Left ventricle myocardium inferior (tissue), 1 donor: ENCODE results near the gene ALG13. TPM values are rescaled to one million over a fixed set of nuclear protein-coding genes. Genes with fewer than 3 reads are reported as not detected.
"Not testable (repeated sequence)": the region's sequence is repeated elsewhere in the genome, so short reads cannot be mapped to it uniquely, and the experiment has no call there.

Source experiments
- DNase-seq: peaks from one replicate; pipeline ENCODE4 v3.0.0-alpha.2; 2020
- H3K27ac ChIP-seq: fragments of 200-600 bp; replicated peaks from 2 replicates; pipeline ENCODE4 v1.8.0; 2021
- H3K27me3 ChIP-seq: fragments of 200-600 bp; 2 replicates; pipeline ENCODE4 v1.8.0; 2021; ENCODE audit warnings: low read depth
- H3K36me3 ChIP-seq: fragments of 200-600 bp; 2 replicates; pipeline ENCODE4 v1.8.0; 2021
- H3K4me1 ChIP-seq: fragments of 200-600 bp; 2 replicates; pipeline ENCODE4 v1.8.0; 2021
- H3K4me3 ChIP-seq: fragments of 200-600 bp; 2 replicates; pipeline ENCODE4 v1.8.0; 2021; ENCODE audit warnings: mild to moderate bottlenecking, moderate library complexity
- H3K9me3 ChIP-seq: fragments of 200-600 bp; replicated peaks from 2 replicates; pipeline ENCODE4 v1.8.0; 2021
- intact Hi-C: fragments of 100-400 bp; cut with micrococcal nuclease; formaldehyde crosslinking; loops from one replicate; pipeline ENCODE4 v1.11.0; 2022
- long read RNA-seq: library from polyadenylated mRNA; unstranded; transcript quantifications from one replicate; pipeline ENCODE4 v2.0.0, GENCODE V29; 2021
- total RNA-seq: library from RNA; stranded (reverse); fragmentation: NEBNext Ultra II Directional; extraction: Animal tissue kit (Norgen Biotek cat#: 25700); gene quantifications from one replicate; pipeline ENCODE4 v1.2.1, GENCODE V29; 2021
- TF ChIP-seq, protein P1 (sequence below): fragments of 200-600 bp; IDR thresholded peaks from 2 replicates; pipeline ENCODE4 v1.8.0; 2021; ENCODE audit warnings: antibody characterized with exemption, mild to moderate bottlenecking, borderline replicate concordance
- donor health status: DM: no; HTN: yes; CAD: no; lungs with severe emphysema.

Gene ALG13
- total RNA-seq, result 19.7 TPM
- long read RNA-seq, partial matches to known transcripts, result 0 of 4 reads
- long read RNA-seq, other reads (novel, unspliced or antisense), result 2 of 4 reads

DNA sequence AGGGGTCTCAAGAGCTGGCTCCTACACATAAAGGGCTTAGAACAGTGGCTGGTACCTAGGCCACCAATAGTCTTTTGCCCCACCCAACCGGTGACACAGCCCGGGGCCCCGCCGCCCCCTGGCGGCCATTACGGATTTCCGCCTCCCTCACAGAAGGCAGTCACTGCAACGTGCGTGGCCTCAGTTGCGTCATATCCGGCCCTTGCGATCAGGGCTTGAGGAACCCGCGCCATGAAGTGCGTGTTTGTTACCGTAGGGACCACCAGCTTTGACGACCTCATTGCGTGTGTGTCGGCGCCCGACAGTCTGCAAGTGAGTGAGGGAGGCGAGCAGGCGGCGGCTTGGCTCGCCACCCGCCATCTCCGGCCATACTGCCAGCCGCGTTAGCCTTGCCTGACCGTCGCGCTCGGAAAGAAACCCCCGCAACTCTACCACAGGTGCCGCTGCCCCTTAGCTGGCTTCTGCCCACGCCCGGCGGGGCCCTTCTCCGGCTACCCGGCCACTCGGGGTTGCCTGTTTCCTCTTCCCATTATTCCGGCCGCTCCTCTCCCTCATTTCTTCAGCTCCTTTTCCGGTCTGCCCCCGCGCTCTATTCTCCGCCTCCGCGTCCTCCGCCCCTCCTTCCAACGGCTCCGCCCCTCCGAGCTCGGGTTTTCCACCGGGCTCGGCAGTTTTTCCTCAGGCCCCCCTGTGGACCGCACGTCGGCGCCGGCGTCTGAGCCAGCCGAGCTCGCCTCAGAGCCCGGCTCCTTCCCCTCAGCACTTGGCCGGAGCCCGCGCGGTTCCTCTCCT is at the start of gene ALG13:
Gene ALG13, plus strand, starts transcription at position 183 of the 792 bp plus-strand sequence. Its CDS starts 49 bp downstream, at position 232.
- Histone ChIP-seq H3K4me3 (peak within 1 kb of the TSS; percentile 83), H3K9me3 (no peaks in the 10 kb centered on the region), H3K4me1 (peaks cover 12% of the 10 kb centered on the region), H3K36me3 (peaks cover 20% of the 10 kb centered on the region), H3K27me3 (no peaks in the 10 kb centered on the region), H3K27ac (peak within 1 kb of the TSS; percentile 99)
- peak; percentile 85 for DNase-seq
- intact Hi-C loops, result no loop called here
- TF ChIP-seq, protein P1, sequence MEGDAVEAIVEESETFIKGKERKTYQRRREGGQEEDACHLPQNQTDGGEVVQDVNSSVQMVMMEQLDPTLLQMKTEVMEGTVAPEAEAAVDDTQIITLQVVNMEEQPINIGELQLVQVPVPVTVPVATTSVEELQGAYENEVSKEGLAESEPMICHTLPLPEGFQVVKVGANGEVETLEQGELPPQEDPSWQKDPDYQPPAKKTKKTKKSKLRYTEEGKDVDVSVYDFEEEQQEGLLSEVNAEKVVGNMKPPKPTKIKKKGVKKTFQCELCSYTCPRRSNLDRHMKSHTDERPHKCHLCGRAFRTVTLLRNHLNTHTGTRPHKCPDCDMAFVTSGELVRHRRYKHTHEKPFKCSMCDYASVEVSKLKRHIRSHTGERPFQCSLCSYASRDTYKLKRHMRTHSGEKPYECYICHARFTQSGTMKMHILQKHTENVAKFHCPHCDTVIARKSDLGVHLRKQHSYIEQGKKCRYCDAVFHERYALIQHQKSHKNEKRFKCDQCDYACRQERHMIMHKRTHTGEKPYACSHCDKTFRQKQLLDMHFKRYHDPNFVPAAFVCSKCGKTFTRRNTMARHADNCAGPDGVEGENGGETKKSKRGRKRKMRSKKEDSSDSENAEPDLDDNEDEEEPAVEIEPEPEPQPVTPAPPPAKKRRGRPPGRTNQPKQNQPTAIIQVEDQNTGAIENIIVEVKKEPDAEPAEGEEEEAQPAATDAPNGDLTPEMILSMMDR, result peak; percentile 74

DNA sequence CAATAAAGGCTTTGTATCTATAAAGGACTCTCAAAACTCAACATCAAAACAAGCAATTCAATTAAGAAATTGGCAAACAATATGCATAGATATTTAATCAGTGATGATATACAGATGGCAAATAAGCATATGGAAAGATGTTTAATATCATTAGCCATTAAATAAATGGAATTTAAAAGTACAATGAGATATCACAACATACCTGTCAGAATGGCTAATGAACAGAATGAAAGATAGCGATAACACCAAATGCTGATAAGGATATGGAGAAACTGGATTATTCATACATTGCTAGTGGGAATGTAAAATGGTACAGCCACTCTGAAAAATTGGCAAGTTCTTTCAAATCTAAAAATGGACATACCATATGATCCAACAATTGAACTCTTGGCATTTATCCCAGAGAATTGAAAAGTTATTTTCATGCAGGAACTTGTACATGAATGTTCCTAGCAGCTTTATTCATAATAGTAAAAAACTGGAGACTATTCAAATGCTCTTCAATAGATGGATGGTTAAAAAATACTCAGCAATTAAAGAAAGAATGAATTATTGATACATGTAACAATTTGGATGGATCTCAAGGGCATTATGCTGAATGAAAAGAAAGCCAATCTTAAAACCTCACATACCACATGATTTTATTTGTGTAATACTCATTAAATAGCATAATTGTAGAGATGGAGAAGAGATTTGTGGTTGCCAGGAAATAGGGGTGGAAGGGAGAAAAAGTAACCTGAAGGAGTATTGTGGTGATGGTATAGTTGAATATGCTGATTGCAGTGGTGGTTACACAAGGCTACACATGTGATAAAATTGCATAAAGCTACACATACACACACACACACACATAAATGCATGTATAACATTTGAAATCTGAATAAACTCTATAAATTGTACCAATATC is 45.9 kb upstream of the ALG13 start:
- Histone ChIP-seq H3K9me3 (no peaks in the 10 kb centered on the region), H3K36me3 (no peaks in the 10 kb centered on the region), H3K4me3 (no peak overlapping the region), H3K27me3 (no peaks in the 10 kb centered on the region), H3K4me1 (peaks cover 8% of the 10 kb centered on the region), H3K27ac (no peak overlapping the region)
- intact Hi-C loops, result no loop called here
- no peak for DNase-seq
- TF ChIP-seq, protein P1, result no peak

DNA sequence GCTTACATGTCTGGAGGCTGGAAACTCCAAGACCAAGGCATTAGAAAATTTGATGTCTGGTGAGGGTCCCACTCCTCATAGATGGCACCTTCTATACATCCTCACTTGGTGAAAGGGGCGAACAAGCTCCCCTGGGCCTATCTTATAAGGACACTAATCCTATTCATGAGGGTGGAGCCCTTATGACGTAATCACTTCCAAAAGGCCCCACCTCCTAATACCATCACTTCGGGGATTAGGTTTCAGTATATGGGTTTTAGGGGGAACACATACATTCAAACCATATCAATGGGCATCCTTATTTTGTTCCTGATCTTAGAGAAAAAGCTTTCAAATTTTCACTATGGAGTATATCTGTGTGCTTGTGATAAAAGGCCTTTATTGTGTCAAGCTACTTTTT is 39.0 kb upstream of the ALG13 start:
- no peaks in the 10 kb centered on the region for H3K9me3 ChIP-seq
- TF ChIP-seq, protein P1, result no peak
- intact Hi-C loops, result no loop called here
- no peak overlapping the region for H3K27ac ChIP-seq
- H3K36me3 ChIP-seq, result no peaks in the 10 kb centered on the region
- H3K4me1 ChIP-seq, result no peaks in the 10 kb centered on the region
- H3K27me3 ChIP-seq, result no peaks in the 10 kb centered on the region
- H3K4me3 ChIP-seq, result no peak overlapping the region
- DNase-seq, result no peak

DNA sequence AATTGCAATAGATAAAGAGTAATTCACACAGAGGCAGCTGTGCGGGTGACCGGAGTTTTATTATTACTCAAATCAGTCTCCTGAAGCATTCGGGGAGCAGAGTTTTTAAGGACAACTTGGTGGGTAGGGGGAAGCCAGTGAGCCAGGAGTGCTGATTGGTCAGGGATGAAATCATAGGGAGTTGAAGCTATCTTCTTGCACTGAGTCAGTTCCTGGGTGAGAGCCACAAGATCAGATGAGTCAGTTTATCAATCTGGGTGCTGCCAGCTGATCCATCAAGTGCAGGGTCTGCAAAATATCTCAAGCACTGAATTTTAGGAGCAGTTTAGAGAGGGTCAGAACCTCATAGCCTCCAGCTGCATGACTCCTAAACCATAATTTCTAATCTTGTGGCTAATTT is 35.8 kb upstream of the ALG13 start:
- H3K4me1 ChIP-seq, H3K27ac ChIP-seq, H3K4me3 ChIP-seq, H3K9me3 ChIP-seq, DNase-seq, H3K27me3 ChIP-seq, H3K36me3 ChIP-seq, intact Hi-C loops: not testable (repeated sequence)

DNA sequence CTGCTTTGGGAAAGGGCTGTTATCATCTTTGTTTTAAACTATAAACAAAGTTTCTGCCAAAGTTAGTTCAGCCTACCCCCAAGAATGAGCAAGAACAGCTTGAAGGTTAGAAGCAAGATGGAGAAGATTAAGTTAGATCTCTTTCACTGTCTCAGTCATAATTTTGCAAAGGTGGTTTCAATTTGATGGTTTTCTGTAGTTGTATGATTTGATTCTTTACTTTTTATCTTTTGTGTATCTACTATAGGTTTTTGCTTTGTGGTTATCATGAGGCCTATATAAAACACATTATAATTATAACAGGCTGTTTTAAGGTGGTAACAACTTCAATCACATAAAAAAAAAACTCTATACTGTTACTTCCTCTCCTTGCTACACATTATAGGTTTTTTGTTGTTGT is 35.4 kb upstream of the ALG13 start:
- no peaks in the 10 kb centered on the region for H3K4me1 ChIP-seq
- TF ChIP-seq, protein P1, result no peak
- no peak overlapping the region for H3K27ac ChIP-seq
- H3K4me3 ChIP-seq, result no peak overlapping the region
- intact Hi-C loops, result no loop called here
- no peak for DNase-seq
- no peaks in the 10 kb centered on the region for H3K9me3 ChIP-seq
- no peaks in the 10 kb centered on the region for H3K27me3 ChIP-seq
- no peaks in the 10 kb centered on the region for H3K36me3 ChIP-seq
